Spinal cord (tissue), 10 donors: ENCODE data around the gene FERMT3. TPM values are rescaled to one million over a fixed set of nuclear protein-coding genes. Genes with fewer than 3 reads are reported as not detected.

Experiments
- DNase-seq, 6 donors: peaks; one replicate each; pipeline versions ENCODE4 v3.0.0 to v3.0.0-alpha.2; 2013 to 2015; ENCODE audit warnings: low spot score in 6 of 6, low read depth in 4 of 6
- H3K27ac ChIP-seq: one replicate; pipeline ENCODE4 v1.5.1; 2013; ENCODE audit warnings: low read depth, low read length, control low read depth
- H3K27me3 ChIP-seq: one replicate; pipeline ENCODE4 v1.6.1; 2013; ENCODE audit warnings: low read length; ENCODE audit not compliant: control insufficient read depth, insufficient read depth
- H3K36me3 ChIP-seq: one replicate; pipeline ENCODE4 v1.6.1; 2013; ENCODE audit warnings: low read length; ENCODE audit not compliant: control insufficient read depth, insufficient read depth
- H3K4me1 ChIP-seq: one replicate; pipeline ENCODE4 v1.6.1; 2013; ENCODE audit warnings: low read length; ENCODE audit not compliant: control insufficient read depth, insufficient read depth
- H3K4me3 ChIP-seq: one replicate; pipeline ENCODE4 v1.5.1; 2013; ENCODE audit warnings: low read depth, low read length, control low read depth
- H3K9me3 ChIP-seq: one replicate; pipeline ENCODE4 v1.6.1; 2013; ENCODE audit warnings: low read length; ENCODE audit not compliant: control insufficient read depth, insufficient read depth
- WGBS: methylation state at CpG from one replicate; pipeline ENCODE4 v1.1.5; 2013; ENCODE audit warnings: missing lambda C conversion rate; ENCODE audit not compliant: insufficient coverage; 5-methylcytosine and 5-hydroxymethylcytosine counted together
- polyA plus RNA-seq, 2 donors: library from polyadenylated mRNA; unstranded; fragments of 120-200 nt; gene quantifications; one replicate each; pipeline ENCODE4 v1.2.1, GENCODE V29; 2013; ENCODE audit not compliant: insufficient read length in 2 of 2
- total RNA-seq, 2 donors: library from RNA; depleted of rRNA in 1 of 2; stranded (reverse); fragments of 120-200 nt in 1 of 2; fragments of >200 nt in 1 of 2; gene quantifications; one replicate each; pipeline versions ENCODE4 v1.2.3 to v1.2.4, GENCODE V29; 2013 to 2014
- donor health status: healthy.

Gene FERMT3
- total and polyA plus RNA-seq, 4 donors: 5.1 to 8.2 (median 5.9) TPM

DNA sequence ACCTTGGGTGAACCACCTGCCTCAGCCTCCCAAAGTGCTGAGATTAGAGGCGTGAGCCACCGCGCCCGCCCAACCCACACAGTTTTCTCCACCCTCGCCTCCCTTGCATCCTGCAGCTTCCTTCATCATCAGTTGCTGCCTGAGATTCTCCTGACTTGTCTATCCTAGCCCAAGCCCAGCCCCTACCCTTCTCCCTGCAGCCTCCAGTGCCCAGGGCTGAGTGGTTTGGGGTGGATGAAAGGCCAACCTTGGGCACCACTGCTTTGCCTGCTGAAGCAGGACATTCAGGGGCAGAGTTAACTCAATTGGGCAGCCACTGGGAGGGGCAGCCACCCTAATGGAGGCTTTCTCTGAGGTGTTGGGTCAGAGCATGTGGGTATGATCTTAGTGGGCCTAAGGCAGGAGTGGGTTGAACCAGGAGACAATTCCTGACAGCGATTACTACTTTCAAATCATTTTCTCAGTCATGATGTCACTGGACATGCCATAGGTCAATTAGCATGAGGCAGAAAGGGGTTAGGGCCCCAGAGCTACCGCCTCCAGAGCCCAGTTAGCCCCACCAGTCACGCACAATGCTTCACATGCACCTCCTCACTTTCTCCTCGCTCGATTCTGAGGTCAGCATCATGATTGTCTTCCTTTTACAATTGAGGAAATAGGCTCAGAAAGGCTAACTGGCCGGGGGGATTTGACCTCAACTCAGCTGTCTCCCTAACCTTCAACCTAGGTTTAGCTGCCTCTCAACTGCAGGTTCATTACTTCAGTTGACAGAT is 33.3 kb downstream of the FERMT3 start:
- Histone ChIP-seq H3K4me1 (peaks cover 56% of the 10 kb centered on the region), H3K27ac (peak overlapping the region; percentile 100), H3K36me3 (peaks cover 64% of the 10 kb centered on the region), H3K27me3 (no peaks in the 10 kb centered on the region), H3K4me3 (peak overlapping the region; percentile 85), H3K9me3 (no peaks in the 10 kb centered on the region)
- WGBS: 89% methylated on average over 8 of the region's 11 CpGs
- DNase-seq: no peak

DNA sequence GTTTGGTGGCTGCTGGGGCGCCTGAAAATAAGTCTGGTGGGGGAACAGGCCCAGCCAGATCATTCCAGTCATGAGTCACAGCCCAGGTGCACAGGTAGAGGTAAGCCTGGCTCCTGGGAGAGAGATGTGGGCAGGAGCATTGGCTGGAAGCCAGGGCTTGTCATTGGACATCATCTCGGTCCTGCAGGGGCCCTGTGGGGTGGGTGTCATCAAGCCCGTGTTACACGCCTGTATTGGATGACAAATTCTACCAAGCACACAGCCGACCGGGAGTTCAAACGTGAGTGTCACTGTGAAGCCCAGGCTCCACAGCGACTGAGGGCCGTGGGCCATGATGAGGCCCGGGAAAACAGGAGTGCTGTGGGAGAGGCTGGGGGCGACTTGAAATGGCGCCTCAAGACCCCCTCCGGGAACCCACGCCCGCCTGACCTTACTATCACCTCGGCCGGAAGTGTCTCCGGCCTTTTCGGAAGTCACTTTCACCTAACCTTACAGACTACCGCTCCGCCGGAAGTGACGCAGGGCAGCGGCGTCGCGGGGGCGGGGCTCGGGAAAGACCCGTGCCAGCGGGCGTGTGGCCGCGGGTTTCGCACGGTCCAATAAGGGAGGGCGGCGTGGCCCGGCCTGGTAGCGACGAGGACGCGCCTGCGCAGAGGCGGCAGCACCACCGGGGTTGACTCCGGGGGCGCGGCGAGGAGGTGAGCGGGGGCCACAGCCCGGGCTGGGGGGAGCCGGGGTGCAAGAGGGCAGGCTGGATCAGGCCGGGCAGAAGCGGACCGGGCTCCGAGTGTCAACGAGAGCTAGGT is 34.1 kb downstream of the FERMT3 start, which contains the start of gene FKBP2:
FKBP2 (plus strand) TSS at position 661 of the 806 bp plus-strand sequence. CDS start 1,293 bp downstream, outside the sequence.
- peaks cover 57% of the 10 kb centered on the region for H3K4me1 ChIP-seq
- peak within 1 kb of the TSS; percentile 85 for H3K4me3 ChIP-seq
- H3K36me3 ChIP-seq: peaks cover 67% of the 10 kb centered on the region
- H3K27ac ChIP-seq: peak within 1 kb of the TSS; percentile 100
- WGBS: 2% methylated on average over 58 of the region's 58 CpGs
- H3K27me3 ChIP-seq: no peaks in the 10 kb centered on the region
- peak; percentile 91 to 99 (median 97) for DNase-seq
- H3K9me3 ChIP-seq: no peaks in the 10 kb centered on the region

DNA sequence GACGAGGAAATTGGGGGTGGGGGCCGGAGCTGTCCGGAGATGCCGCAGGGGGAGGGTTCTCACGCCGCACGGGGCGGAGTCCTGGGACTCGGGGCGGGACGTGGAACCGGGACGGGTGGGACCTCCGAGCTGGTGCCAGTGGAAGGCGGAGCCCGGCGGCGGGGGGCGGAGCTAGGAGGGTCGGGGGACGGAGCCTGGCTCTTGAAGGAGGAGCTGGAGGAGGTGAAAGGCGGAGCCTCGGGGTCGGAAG is 34.6 kb downstream of the FERMT3 start:
- peaks cover 62% of the 10 kb centered on the region for H3K36me3 ChIP-seq
- no peaks in the 10 kb centered on the region for H3K9me3 ChIP-seq
- H3K27me3 ChIP-seq: no peaks in the 10 kb centered on the region
- DNase-seq: peak; percentile 92 to 100 (median 99)
- H3K4me1 ChIP-seq: peaks cover 57% of the 10 kb centered on the region
- peak overlapping the region; percentile 100 for H3K27ac ChIP-seq
- peak overlapping the region; percentile 85 for H3K4me3 ChIP-seq
- under 1% methylated on average over 24 of the region's 24 CpGs for WGBS

DNA sequence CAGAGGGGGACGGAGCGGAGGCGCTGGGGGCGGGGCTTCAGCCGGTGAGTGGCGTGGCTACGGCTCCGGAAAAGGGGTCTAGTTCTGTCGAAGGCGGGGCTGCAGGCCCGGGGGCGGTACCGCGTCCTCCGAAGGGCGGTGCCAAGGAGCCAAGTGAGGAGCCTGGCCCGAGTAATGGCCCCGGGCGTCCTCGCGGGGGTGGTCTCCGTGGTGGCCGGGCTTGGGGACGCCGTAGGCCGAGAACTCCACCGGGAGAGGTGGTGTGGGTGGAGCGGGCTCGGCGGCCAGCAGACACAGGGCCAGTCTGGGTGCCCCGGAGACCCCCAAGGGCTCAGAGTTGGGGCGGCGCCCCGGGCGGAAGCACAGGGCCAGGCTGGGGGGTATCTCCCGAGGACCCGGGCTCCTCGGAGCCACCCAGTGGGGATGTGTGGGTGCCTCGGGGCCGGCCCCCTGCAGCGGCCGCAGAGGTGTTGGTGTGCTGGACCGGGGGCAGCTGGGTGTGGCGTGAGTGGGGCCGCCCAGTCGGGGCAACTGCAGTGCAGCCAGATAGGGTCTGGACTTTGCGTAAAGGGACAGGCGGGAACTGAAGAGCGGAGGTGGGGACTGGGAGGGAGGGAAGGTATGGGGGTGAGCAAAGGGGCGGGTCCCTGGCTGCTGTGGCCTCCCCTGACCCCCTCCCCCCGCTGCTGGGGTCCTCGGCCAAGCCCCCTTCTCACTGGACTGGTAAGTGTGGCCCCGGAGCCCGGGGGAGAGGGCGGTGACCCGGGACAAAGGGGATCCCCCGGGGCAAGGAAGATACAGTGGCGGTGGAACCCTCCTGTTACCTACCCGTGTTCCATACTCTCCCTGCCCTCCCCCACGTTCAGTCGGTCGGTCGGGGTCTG is 35.2 kb downstream of the FERMT3 start:
- DNase-seq: peak in 2 of 6 donors; percentile 24 to 57
- Histone ChIP-seq H3K27ac (peak overlapping the region; percentile 100), H3K4me1 (peaks cover 57% of the 10 kb centered on the region), H3K4me3 (peak overlapping the region; percentile 85), H3K36me3 (peaks cover 58% of the 10 kb centered on the region), H3K9me3 (no peaks in the 10 kb centered on the region), H3K27me3 (no peaks in the 10 kb centered on the region)
- under 1% methylated on average over 58 of the region's 63 CpGs for WGBS

DNA sequence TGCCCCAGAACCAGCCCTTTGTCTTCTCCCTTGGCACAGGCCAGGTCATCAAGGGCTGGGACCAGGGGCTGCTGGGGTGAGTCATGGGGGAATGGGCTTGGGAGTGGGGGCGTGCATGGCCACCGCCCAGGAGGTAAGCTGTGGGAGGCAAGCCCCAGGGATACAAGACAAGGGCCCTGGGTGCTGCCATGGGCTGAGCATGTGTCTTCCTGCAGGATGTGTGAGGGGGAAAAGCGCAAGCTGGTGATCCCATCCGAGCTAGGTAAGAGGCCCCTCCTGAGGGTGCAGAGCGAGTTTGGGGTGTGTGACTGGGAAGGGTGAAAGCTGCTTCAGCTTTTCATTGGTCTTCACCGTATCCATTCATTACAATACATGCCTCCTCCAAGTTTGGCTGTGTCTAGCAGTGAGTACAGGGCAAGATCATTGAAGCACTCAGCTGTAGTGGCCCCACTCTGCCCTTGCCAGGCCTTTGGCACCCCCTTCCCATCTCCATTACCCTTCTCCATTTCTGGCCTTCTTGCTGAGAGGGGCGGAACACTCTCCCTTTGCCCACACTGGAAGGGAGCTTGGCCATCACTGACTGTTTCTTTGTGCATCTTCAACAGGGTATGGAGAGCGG is 36.8 kb downstream of the FERMT3 start:
- peaks cover 67% of the 10 kb centered on the region for H3K4me1 ChIP-seq

DNA sequence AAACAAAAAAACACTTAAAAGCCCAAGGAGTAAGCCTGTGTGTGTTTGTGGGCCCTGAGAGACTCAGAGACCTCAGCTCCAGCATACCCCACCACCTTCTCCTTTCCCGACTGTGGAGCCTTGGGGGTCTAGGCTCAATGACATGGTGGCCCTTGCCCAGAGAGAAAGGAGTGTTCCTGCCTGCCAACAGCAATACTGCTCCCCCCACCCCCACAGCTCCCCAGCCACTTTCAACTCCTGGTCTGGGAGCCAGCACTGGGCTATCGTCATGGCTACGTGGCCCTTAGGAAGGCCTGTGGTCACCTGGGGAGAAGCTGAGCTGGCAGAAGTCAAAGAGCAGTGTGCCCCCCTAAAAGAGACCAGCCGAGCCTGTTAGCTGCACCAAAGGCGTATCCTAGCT is 37.6 kb downstream of the FERMT3 start:
- DNase-seq: no peak
- Histone ChIP-seq H3K4me1 (peaks cover 67% of the 10 kb centered on the region), H3K9me3 (no peaks in the 10 kb centered on the region), H3K36me3 (peaks cover 37% of the 10 kb centered on the region), H3K27me3 (no peaks in the 10 kb centered on the region), H3K4me3 (no peak overlapping the region), H3K27ac (no peak overlapping the region)
- WGBS: 56% methylated on average over 3 of the region's 5 CpGs

More for the DNA sequence above, 36.8 kb downstream of the FERMT3 start:
- WGBS: 100% methylated on average over 2 of the region's 8 CpGs
- peaks cover 42% of the 10 kb centered on the region for H3K36me3 ChIP-seq
- H3K4me3 ChIP-seq: no peak overlapping the region
- no peak overlapping the region for H3K27ac ChIP-seq
- H3K27me3 ChIP-seq: no peaks in the 10 kb centered on the region
- no peak for DNase-seq
- no peaks in the 10 kb centered on the region for H3K9me3 ChIP-seq

DNA sequence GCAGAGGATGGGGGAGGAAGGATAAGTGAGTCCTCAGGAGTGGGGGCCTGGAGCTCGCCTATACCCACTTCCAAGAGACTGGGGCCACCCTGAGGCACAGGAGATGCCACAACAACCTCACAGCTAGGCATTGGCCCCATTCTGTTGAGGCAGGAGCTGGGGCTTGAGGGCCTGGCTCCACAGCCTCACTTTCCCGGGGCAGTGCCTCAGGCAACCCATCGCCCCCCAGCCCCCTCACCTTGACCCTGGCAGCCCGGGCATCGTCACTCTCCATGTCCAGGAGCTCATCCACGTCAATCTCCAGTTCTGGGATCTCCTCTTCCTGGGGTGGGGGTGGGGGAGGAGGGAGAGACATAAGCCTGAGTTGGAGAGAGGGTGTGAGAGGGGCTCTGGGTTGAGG is 38.4 kb downstream of the FERMT3 start:
- H3K9me3 ChIP-seq: no peaks in the 10 kb centered on the region
- H3K27me3 ChIP-seq: no peaks in the 10 kb centered on the region
- peaks cover 37% of the 10 kb centered on the region for H3K36me3 ChIP-seq
- no peak for DNase-seq
- peak overlapping the region; percentile 41 for H3K27ac ChIP-seq
- H3K4me1 ChIP-seq: peaks cover 67% of the 10 kb centered on the region
- 77% methylated on average over 3 of the region's 6 CpGs for WGBS
- no peak overlapping the region for H3K4me3 ChIP-seq

DNA sequence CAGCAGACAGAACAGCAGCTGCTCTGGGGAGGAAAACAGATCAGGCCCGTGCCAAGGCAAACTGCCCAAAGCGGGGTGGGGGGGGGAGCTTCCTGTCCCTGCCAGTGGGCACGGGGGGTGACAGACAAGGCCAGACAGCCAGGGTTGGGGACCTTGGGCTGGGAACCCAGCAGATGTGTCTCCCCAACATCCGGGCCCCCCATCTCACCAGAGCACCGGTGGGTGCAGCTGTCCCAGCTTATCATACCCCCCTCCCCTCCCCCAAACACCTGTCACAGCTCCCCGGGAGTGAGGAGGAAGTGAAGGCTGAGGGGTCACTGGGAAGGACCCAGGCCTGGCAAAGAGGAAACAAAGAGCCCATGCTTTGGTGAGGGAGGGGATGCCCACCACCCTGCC is 38.9 kb downstream of the FERMT3 start:
- H3K4me1 ChIP-seq: peaks cover 67% of the 10 kb centered on the region
- peak overlapping the region; percentile 41 for H3K27ac ChIP-seq
- peaks cover 37% of the 10 kb centered on the region for H3K36me3 ChIP-seq
- WGBS: 8% methylated on average over 2 of the region's 6 CpGs
- H3K4me3 ChIP-seq: peak overlapping the region; percentile 62
- H3K27me3 ChIP-seq: peaks cover 1% of the 10 kb centered on the region
- H3K9me3 ChIP-seq: no peaks in the 10 kb centered on the region
- peak in 1 of 6 donors; percentile 66 for DNase-seq
